A673 (cell line): ENCODE data around the gene SERGEF.

Experiments
- EZH2 ChIP-seq: fragments of 200-600 bp; sonication (generic); IDR thresholded peaks from 2 replicates; pipeline ENCODE4 v1.6.1; 2017; ENCODE audit warnings: borderline replicate concordance, low read depth, mild to moderate bottlenecking, mixed read lengths, antibody characterized with exemption, low read length; ENCODE audit not compliant: poor library complexity, severe bottlenecking
- TF ChIP-seq, protein P1 (sequence below): fragments of 300-800, 200-600 bp; sonication (generic); conservative IDR thresholded peaks from 2 replicates; pipeline ENCODE4 v1.5.1; 2017; ENCODE audit warnings: low read depth, mild to moderate bottlenecking, antibody characterized with exemption, low read length, moderate library complexity, mixed read lengths

DNA sequence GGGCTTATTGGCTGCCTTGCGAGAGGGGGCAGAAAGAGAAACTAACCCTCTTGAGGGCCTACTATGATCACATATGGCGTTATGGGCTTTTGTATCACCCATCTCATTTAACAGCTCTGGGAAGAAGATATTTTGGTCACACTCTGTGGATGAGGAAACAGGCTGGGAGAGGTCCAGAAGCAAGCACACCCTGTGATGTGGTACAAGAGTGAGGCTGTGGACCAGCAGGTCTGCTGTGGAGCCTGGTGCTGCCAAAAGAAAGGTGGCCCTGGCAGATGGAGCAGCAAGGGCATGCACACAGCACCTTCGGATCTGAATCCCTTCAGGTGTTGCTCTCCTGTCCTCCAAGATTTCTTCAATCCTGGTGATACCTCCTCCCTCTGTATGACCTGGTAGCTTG is 214.1 kb downstream of the SERGEF start:
- TF ChIP-seq, protein P1, sequence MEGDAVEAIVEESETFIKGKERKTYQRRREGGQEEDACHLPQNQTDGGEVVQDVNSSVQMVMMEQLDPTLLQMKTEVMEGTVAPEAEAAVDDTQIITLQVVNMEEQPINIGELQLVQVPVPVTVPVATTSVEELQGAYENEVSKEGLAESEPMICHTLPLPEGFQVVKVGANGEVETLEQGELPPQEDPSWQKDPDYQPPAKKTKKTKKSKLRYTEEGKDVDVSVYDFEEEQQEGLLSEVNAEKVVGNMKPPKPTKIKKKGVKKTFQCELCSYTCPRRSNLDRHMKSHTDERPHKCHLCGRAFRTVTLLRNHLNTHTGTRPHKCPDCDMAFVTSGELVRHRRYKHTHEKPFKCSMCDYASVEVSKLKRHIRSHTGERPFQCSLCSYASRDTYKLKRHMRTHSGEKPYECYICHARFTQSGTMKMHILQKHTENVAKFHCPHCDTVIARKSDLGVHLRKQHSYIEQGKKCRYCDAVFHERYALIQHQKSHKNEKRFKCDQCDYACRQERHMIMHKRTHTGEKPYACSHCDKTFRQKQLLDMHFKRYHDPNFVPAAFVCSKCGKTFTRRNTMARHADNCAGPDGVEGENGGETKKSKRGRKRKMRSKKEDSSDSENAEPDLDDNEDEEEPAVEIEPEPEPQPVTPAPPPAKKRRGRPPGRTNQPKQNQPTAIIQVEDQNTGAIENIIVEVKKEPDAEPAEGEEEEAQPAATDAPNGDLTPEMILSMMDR: no peak
- TF ChIP-seq EZH2: no peak
